ENCODE measurements around the gene PLA2G3.

The PLA2G3 gene

GRCh38 chr22:31153357-31153756 is 13.0 kb upstream of the PLA2G3 start:
- no peak overlapping the region for H3K4me3 ChIP-seq (ENCODE audit: low read length, poor library complexity, severe bottlenecking)
- no peaks in the 10 kb centered on the region for H3K9me3 ChIP-seq (ENCODE audit: insufficient read depth, low read depth, low read length)
- no peak overlapping the region for H3K9ac ChIP-seq (ENCODE audit: low read depth, low read length, poor library complexity, severe bottlenecking)
- H4K20me1 ChIP-seq (ENCODE audit: insufficient read depth, low read length, poor library complexity, severe bottlenecking) = no peaks in the 10 kb centered on the region
- H3K4me2 ChIP-seq (ENCODE audit: low read depth, low read length, poor library complexity, severe bottlenecking) = no peak overlapping the region
- H3K27me3 ChIP-seq (ENCODE audit: insufficient read depth, low read length, poor library complexity, severe bottlenecking) = peaks cover 29% of the 10 kb centered on the region
- no peak overlapping the region for H2AFZ ChIP-seq (ENCODE audit: low read length)
- no peaks in the 10 kb centered on the region for H3F3A ChIP-seq (ENCODE audit: low read depth)
- no peaks in the 10 kb centered on the region for H3K36me3 ChIP-seq (ENCODE audit: insufficient read depth, low read length)
- H3K9me2 ChIP-seq (replicated peaks; ENCODE audit: low read depth, low read length) = no peaks in the 10 kb centered on the region
- H3K79me2 ChIP-seq (ENCODE audit: insufficient read depth, low read length) = no peaks in the 10 kb centered on the region
- no peak for TF ChIP-seq EZH2phosphoT487 (IDR thresholded peaks at IDR 0.05; ENCODE audit: borderline replicate concordance)
- TF ChIP-seq, protein P1, sequence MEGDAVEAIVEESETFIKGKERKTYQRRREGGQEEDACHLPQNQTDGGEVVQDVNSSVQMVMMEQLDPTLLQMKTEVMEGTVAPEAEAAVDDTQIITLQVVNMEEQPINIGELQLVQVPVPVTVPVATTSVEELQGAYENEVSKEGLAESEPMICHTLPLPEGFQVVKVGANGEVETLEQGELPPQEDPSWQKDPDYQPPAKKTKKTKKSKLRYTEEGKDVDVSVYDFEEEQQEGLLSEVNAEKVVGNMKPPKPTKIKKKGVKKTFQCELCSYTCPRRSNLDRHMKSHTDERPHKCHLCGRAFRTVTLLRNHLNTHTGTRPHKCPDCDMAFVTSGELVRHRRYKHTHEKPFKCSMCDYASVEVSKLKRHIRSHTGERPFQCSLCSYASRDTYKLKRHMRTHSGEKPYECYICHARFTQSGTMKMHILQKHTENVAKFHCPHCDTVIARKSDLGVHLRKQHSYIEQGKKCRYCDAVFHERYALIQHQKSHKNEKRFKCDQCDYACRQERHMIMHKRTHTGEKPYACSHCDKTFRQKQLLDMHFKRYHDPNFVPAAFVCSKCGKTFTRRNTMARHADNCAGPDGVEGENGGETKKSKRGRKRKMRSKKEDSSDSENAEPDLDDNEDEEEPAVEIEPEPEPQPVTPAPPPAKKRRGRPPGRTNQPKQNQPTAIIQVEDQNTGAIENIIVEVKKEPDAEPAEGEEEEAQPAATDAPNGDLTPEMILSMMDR (conservative IDR thresholded peaks at IDR 0.05; ENCODE audit: low read length) = no peak
- H3K4me1 ChIP-seq (ENCODE audit: insufficient read depth, low read length, poor library complexity, severe bottlenecking) = no peaks in the 10 kb centered on the region

DNA sequence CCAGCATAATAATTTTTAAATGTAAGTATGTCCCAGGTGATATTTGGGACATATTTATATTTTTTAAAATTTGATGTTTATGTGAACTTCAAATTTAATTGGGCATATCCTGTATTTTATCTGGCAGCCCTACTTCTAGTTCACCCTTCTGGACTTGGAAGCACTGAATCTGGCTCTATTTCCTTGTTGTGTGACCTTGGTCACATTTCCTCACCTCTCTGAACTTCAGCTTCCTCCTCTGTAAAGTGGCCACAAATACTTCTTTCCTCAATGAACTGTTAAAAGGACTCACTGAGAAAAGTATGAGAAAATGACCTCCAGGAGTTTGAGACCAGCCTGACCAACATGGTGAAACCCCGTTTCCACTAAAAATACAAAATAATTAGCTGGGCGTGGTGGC is 11.6 kb upstream of the PLA2G3 start:
- Histone ChIP-seq H3K9me2 (replicated peaks; ENCODE audit: low read depth, low read length) (no peaks in the 10 kb centered on the region), H2AFZ (ENCODE audit: low read length) (no peak overlapping the region)
- TF ChIP-seq EZH2phosphoT487 (IDR thresholded peaks at IDR 0.05; ENCODE audit: borderline replicate concordance) = no peak
- TF ChIP-seq, protein P1 (conservative IDR thresholded peaks at IDR 0.05; ENCODE audit: low read length) = no peak

DNA sequence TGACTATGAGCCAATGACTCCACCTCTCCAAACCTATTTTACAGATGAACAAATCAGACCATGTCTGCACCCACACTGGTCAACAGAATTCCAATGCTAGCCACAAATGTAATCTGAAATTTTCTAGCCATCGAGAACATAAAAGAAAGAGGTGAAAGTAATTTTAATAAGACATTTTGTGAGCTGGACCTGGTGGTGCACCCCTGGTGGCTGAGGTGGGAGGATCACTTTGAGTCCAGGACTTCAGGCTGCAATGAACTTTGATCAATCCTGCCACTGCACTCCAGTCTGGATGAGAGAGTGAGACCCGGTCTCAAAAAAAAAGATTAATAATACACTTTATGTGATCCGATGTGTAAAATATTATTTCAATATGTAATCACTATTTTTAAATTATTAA is 10.3 kb upstream of the PLA2G3 start:
- Histone ChIP-seq H3K27me3 (ENCODE audit: insufficient read depth, low read length, poor library complexity, severe bottlenecking) (peaks cover 3% of the 10 kb centered on the region), H3K9me3 (ENCODE audit: insufficient read depth, low read depth, low read length) (no peaks in the 10 kb centered on the region), H2AFZ (ENCODE audit: low read length) (no peak overlapping the region), H3K4me2 (ENCODE audit: low read depth, low read length, poor library complexity, severe bottlenecking) (no peak overlapping the region), H3K79me2 (ENCODE audit: insufficient read depth, low read length) (no peaks in the 10 kb centered on the region), H4K20me1 (ENCODE audit: insufficient read depth, low read length, poor library complexity, severe bottlenecking) (no peaks in the 10 kb centered on the region), H3K36me3 (ENCODE audit: insufficient read depth, low read length) (no peaks in the 10 kb centered on the region), H3K4me3 (ENCODE audit: low read length, poor library complexity, severe bottlenecking) (no peak overlapping the region), H3K9me2 (replicated peaks; ENCODE audit: low read depth, low read length) (no peaks in the 10 kb centered on the region), H3K9ac (ENCODE audit: low read depth, low read length, poor library complexity, severe bottlenecking) (no peak overlapping the region), H3K4me1 (ENCODE audit: insufficient read depth, low read length, poor library complexity, severe bottlenecking) (no peaks in the 10 kb centered on the region), H3F3A (ENCODE audit: low read depth) (no peaks in the 10 kb centered on the region)
- TF ChIP-seq, protein P1 (conservative IDR thresholded peaks at IDR 0.05; ENCODE audit: low read length) = peak; percentile 51
- TF ChIP-seq EZH2phosphoT487 (IDR thresholded peaks at IDR 0.05; ENCODE audit: borderline replicate concordance) = no peak

More for the DNA sequence above, 11.6 kb upstream of the PLA2G3 start:
- Histone ChIP-seq H3K27me3 (ENCODE audit: insufficient read depth, low read length, poor library complexity, severe bottlenecking) (peaks cover 16% of the 10 kb centered on the region), H3K4me1 (ENCODE audit: insufficient read depth, low read length, poor library complexity, severe bottlenecking) (no peaks in the 10 kb centered on the region), H3K9me3 (ENCODE audit: insufficient read depth, low read depth, low read length) (no peaks in the 10 kb centered on the region), H3K9ac (ENCODE audit: low read depth, low read length, poor library complexity, severe bottlenecking) (no peak overlapping the region), H4K20me1 (ENCODE audit: insufficient read depth, low read length, poor library complexity, severe bottlenecking) (no peaks in the 10 kb centered on the region), H3K4me2 (ENCODE audit: low read depth, low read length, poor library complexity, severe bottlenecking) (no peak overlapping the region), H3K79me2 (ENCODE audit: insufficient read depth, low read length) (no peaks in the 10 kb centered on the region), H3K4me3 (ENCODE audit: low read length, poor library complexity, severe bottlenecking) (no peak overlapping the region), H3F3A (ENCODE audit: low read depth) (no peaks in the 10 kb centered on the region), H3K36me3 (ENCODE audit: insufficient read depth, low read length) (no peaks in the 10 kb centered on the region)
